Measurements from ENCODE around the gene SLC16A2. TPM values are rescaled to one million over a fixed set of nuclear protein-coding genes. Genes with fewer than 3 reads are reported as not detected.
"Not testable (repeated sequence)": the region's sequence is repeated elsewhere in the genome, so short reads cannot be mapped to it uniquely, and the experiment has no call there.

SLC16A2 gene
- total RNA-seq, 4 donors from 2014 or later: 0.99 to 6.7 (median 2.9) TPM

- WGBS, 2 donors: 0 to 8% methylated on average over 1 of the region's 1 CpG
- peaks cover 0 to 6% (median 0%) of the 10 kb centered on the region in 3 donors for H3K4me1 ChIP-seq
- peak in 1 of 6 experiments; percentile 13 for TF ChIP-seq CTCF (IDR thresholded peaks at IDR 0.05)
- TF ChIP-seq POLR2A (IDR thresholded peaks at IDR 0.05): no peak
- H3K36me3 ChIP-seq: no peaks in the 10 kb centered on the region
- no peaks in the 10 kb centered on the region for H3K27me3 ChIP-seq
- H3K27ac ChIP-seq: no peak overlapping the region
- no peaks in the 10 kb centered on the region for H3K9me3 ChIP-seq
- intact Hi-C loops (cut with DNase I): no loop called here
- H3K4me3 ChIP-seq: no peak overlapping the region
- DNase-seq: no peak
Measured at GRCh38 chrX:74458736-74459135, 37.4 kb downstream of the SLC16A2 start.

GRCh38 chrX:74461384-74461783, 40.1 kb downstream of the SLC16A2 start:
- Histone ChIP-seq H3K4me3 (no peak overlapping the region), H3K27me3 (no peaks in the 10 kb centered on the region), H3K36me3 (no peaks in the 10 kb centered on the region), H3K9me3 (no peaks in the 10 kb centered on the region), H3K4me1 (peaks cover 0 to 6% (median 0%) of the 10 kb centered on the region in 3 donors), H3K27ac (no peak overlapping the region)
- WGBS, 2 donors: 51 to 94% methylated on average over 3 of the region's 4 CpGs
- intact Hi-C loops (cut with DNase I): no loop called here
- TF ChIP-seq POLR2A (IDR thresholded peaks at IDR 0.05): no peak
- no peak for TF ChIP-seq CTCF (IDR thresholded peaks at IDR 0.05)
- no peak for DNase-seq

- no peak overlapping the region for H3K27ac ChIP-seq
- no peak overlapping the region for H3K4me3 ChIP-seq
- no peaks in the 10 kb centered on the region for H3K36me3 ChIP-seq
- no peak for DNase-seq
- H3K9me3 ChIP-seq: no peaks in the 10 kb centered on the region
- WGBS, 2 donors: 100% methylated on average over 1 of the region's 1 CpG; no CpG with 5 or more reads in 1 of the 2 donors
- no peaks in the 10 kb centered on the region for H3K27me3 ChIP-seq
- intact Hi-C loops (cut with DNase I): no loop called here
- TF ChIP-seq POLR2A (IDR thresholded peaks at IDR 0.05) (no peak), CTCF (IDR thresholded peaks at IDR 0.05) (no peak)
- no peaks in the 10 kb centered on the region for H3K4me1 ChIP-seq
Measured at GRCh38 chrX:74464722-74465121, 43.4 kb downstream of the SLC16A2 start.

GRCh38 chrX:74465424-74465823, 44.1 kb downstream of the SLC16A2 start:
- no peaks in the 10 kb centered on the region for H3K4me1 ChIP-seq
- intact Hi-C loops (cut with DNase I): no loop called here
- WGBS, 2 donors: 85% methylated on average over 1 of the region's 1 CpG; no CpG with 5 or more reads in 1 of the 2 donors
- no peaks in the 10 kb centered on the region for H3K36me3 ChIP-seq
- H3K9me3 ChIP-seq: no peaks in the 10 kb centered on the region
- no peak overlapping the region for H3K27ac ChIP-seq
- DNase-seq: no peak
- TF ChIP-seq POLR2A (IDR thresholded peaks at IDR 0.05): no peak
- TF ChIP-seq CTCF (IDR thresholded peaks at IDR 0.05): no peak
- H3K27me3 ChIP-seq: no peaks in the 10 kb centered on the region
- H3K4me3 ChIP-seq: no peak overlapping the region

GRCh38 chrX:74467656-74468055, 46.4 kb downstream of the SLC16A2 start:
- no peak for DNase-seq
- Histone ChIP-seq H3K36me3 (no peaks in the 10 kb centered on the region), H3K4me3 (no peak overlapping the region), H3K27me3 (no peaks in the 10 kb centered on the region), H3K27ac (no peak overlapping the region), H3K4me1 (no peaks in the 10 kb centered on the region), H3K9me3 (no peaks in the 10 kb centered on the region)
- intact Hi-C loops (cut with DNase I): no loop called here
- TF ChIP-seq CTCF (IDR thresholded peaks at IDR 0.05) (no peak), POLR2A (IDR thresholded peaks at IDR 0.05) (no peak)

- H3K9me3 ChIP-seq; intact Hi-C loops (cut with DNase I); DNase-seq; H3K27me3 ChIP-seq; H3K4me1 ChIP-seq; H3K36me3 ChIP-seq; H3K27ac ChIP-seq; H3K4me3 ChIP-seq: not testable (repeated sequence)
- WGBS, 2 donors: 54 to 70% methylated on average over 2 of the region's 2 CpGs
Measured at GRCh38 chrX:74473116-74473515, 51.8 kb downstream of the SLC16A2 start.

Measured in esophagus squamous epithelium (tissue), 5 donors.